ENCODE results near the gene CDH23.

DNA sequence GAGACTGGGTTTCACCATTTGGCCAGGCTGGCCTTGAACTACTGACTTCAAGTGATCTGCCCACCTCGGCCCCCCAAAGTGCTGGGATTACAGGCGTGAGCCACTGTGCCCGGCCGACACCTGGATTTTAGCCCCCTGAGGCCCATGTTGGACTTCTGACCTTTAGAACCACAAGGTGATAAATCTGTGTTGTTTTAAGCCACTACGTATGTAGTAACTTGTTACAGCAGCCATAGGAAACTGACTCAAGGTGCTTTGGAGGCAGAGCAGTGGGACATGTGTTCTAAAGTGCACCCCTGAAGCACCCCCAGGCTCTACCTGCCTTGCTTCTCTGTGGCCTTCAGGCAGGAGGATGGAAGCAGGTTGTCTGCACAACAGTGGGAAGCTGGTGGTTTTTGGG, 128.4 kb downstream of the CDH23 start:
- TF ChIP-seq, protein P1, sequence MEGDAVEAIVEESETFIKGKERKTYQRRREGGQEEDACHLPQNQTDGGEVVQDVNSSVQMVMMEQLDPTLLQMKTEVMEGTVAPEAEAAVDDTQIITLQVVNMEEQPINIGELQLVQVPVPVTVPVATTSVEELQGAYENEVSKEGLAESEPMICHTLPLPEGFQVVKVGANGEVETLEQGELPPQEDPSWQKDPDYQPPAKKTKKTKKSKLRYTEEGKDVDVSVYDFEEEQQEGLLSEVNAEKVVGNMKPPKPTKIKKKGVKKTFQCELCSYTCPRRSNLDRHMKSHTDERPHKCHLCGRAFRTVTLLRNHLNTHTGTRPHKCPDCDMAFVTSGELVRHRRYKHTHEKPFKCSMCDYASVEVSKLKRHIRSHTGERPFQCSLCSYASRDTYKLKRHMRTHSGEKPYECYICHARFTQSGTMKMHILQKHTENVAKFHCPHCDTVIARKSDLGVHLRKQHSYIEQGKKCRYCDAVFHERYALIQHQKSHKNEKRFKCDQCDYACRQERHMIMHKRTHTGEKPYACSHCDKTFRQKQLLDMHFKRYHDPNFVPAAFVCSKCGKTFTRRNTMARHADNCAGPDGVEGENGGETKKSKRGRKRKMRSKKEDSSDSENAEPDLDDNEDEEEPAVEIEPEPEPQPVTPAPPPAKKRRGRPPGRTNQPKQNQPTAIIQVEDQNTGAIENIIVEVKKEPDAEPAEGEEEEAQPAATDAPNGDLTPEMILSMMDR (conservative IDR thresholded peaks at IDR 0.05; ENCODE audit: low read depth, low read length) = no peak
- no peak for TF ChIP-seq EZH2 (IDR thresholded peaks at IDR 0.05; ENCODE audit: low read length, unreplicated experiment)
